HepG2 (cell line): ENCODE results near the gene NCOA6. TPM values are rescaled to one million over a fixed set of nuclear protein-coding genes. Genes with fewer than 3 reads are reported as not detected.
A peak's percentile ranks its signal among the peaks of the same experiment; 100 is the strongest.

Source experiments
- AKAP8 ChIP-seq: sonication (generic); formaldehyde crosslinking; IDR thresholded peaks from 2 replicates; pipeline ENCODE4 v1.5.1; 2020; ENCODE audit warnings: mild to moderate bottlenecking, missing genetic modification reagents
- ARID5B ChIP-seq: IDR thresholded peaks from 2 replicates; pipeline ENCODE4 v1.4.0; 2020; ENCODE audit warnings: mild to moderate bottlenecking, missing genetic modification reagents
- CHD2 ChIP-seq: IDR thresholded peaks from 2 replicates; pipeline ENCODE4 v1.6.1; 2011; ENCODE audit warnings: low read depth, low read length, improper control_type of control experiment
- FOXA1 ChIP-seq, 2 experiments: fragments of 450-650 bp in 1 of 2; sonication (generic) in 1 of 2; formaldehyde crosslinking in 1 of 2; IDR thresholded peaks; 2 replicates each; pipeline versions ENCODE4 v1.4.0 to v1.6.1; 2016 to 2020; ENCODE audit warnings: missing genetic modification reagents in 1 of 2
- GLI4 ChIP-seq: sonication (generic); formaldehyde crosslinking; IDR thresholded peaks from 2 replicates; pipeline ENCODE4 v1.5.1; 2020; ENCODE audit warnings: missing genetic modification reagents, mild to moderate bottlenecking, moderate library complexity, borderline replicate concordance
- HHEX ChIP-seq: IDR thresholded peaks from 2 replicates; pipeline ENCODE4 v1.6.1; 2016; ENCODE audit warnings: control low read depth
- LCORL ChIP-seq, 2 experiments: fragments of 450-650 bp in 1 of 2; sonication (generic) in 1 of 2; formaldehyde crosslinking in 1 of 2; IDR thresholded peaks; 2 replicates each; pipeline versions ENCODE4 v1.5.0 to v1.6.1; 2017 to 2020; ENCODE audit warnings: antibody characterized with exemption in 1 of 2, missing genetic modification reagents in 1 of 2
- MAFG ChIP-seq: sonication (generic); formaldehyde crosslinking; IDR thresholded peaks from 2 replicates; pipeline ENCODE4 v1.5.1; 2020; ENCODE audit warnings: mild to moderate bottlenecking, missing genetic modification reagents
- POLR2A ChIP-seq, 2 experiments: IDR thresholded peaks; 2 replicates each; pipeline ENCODE4 v1.6.1; 2011; ENCODE audit warnings: low read depth in 2 of 2, low read length in 2 of 2, mild to moderate bottlenecking in 1 of 2, moderate library complexity in 1 of 2; ENCODE audit not compliant: insufficient read depth in 1 of 2
- PRDM10 ChIP-seq: sonication (generic); formaldehyde crosslinking; IDR thresholded peaks from 2 replicates; pipeline ENCODE4 v1.4.0; 2020; ENCODE audit warnings: low read depth, missing genetic modification reagents
- SMAD3 ChIP-seq: sonication (generic); formaldehyde crosslinking; IDR thresholded peaks from 2 replicates; pipeline ENCODE4 v1.4.0; 2020; ENCODE audit warnings: missing genetic modification reagents
- TAF1 ChIP-seq: sonication (generic); formaldehyde crosslinking; IDR thresholded peaks from 2 replicates; pipeline ENCODE4 v1.4.0; 2020; ENCODE audit warnings: missing genetic modification reagents
- TBL1XR1 ChIP-seq: fragments of 150-350 bp; IDR thresholded peaks from 2 replicates; pipeline ENCODE4 v1.6.1; 2014; ENCODE audit warnings: borderline replicate concordance, low read length; ENCODE audit not compliant: partially characterized antibody
- TEAD3 ChIP-seq: optimal IDR thresholded peaks from 2 replicates; pipeline ENCODE3; 2016; ENCODE audit warnings: borderline replicate concordance
- TERF1 ChIP-seq: sonication (generic); formaldehyde crosslinking; IDR thresholded peaks from 2 replicates; pipeline ENCODE4 v1.8.0; 2022; ENCODE audit warnings: mild to moderate bottlenecking, missing genetic modification reagents, moderate library complexity
- ZFP90 ChIP-seq: sonication (generic); formaldehyde crosslinking; IDR thresholded peaks from 2 replicates; pipeline ENCODE4 v1.8.0; 2022; ENCODE audit warnings: missing genetic modification reagents, mild to moderate bottlenecking, inconsistent platforms, borderline replicate concordance
- ZNF335 ChIP-seq: sonication (generic); formaldehyde crosslinking; IDR thresholded peaks from 2 replicates; pipeline ENCODE4 v1.4.0; 2020; ENCODE audit warnings: missing genetic modification reagents
- ZNF547 ChIP-seq: sonication (generic); formaldehyde crosslinking; IDR thresholded peaks from 2 replicates; pipeline ENCODE4 v1.5.1; 2020; ENCODE audit warnings: mild to moderate bottlenecking, missing genetic modification reagents
- ZNF639 ChIP-seq: conservative IDR thresholded peaks from 2 replicates; pipeline ENCODE4 v1.6.1; 2018; ENCODE audit warnings: missing genetic modification reagents
- ZZZ3 ChIP-seq: sonication (generic); formaldehyde crosslinking; IDR thresholded peaks from 2 replicates; pipeline ENCODE4 v1.4.0; 2020; ENCODE audit warnings: missing genetic modification reagents, mild to moderate bottlenecking, borderline replicate concordance
- polyA plus RNA-seq, 8 experiments: library from polyadenylated mRNA; depleted of rRNA in 3 of 8; stranded (reverse) in 7 of 8; unstranded in 1 of 8; fragments of >200 nt; fragmentation: Illumina TruSeq in 4 of 8; extraction: Trizol in 4 of 8; gene quantifications; 2 replicates each; pipeline versions ENCODE4 v1.2.1 to v1.2.3, GENCODE V29; 2011 to 2016; ENCODE audit warnings: low read depth in 4 of 8, missing spikeins in 1 of 8, mixed read lengths in 1 of 8; ENCODE audit not compliant: insufficient read depth in 1 of 8
- total RNA-seq, 5 experiments: library from RNA; depleted of rRNA; stranded (reverse); fragments of >200 nt; fragmentation: Illumina TruSeq; extraction: Trizol; gene quantifications; 2 replicates each; pipeline ENCODE4 v1.2.3, GENCODE V29; 2016; ENCODE audit warnings: low read depth in 1 of 5

NCOA6 gene
- total and polyA plus RNA-seq, 2 of the 13 experiments (the other 11 are each of a cell fraction or from before 2014, with no cell fraction given): 11.2 to 29.3 TPM

GRCh38 chr20:34874094-34874654 lies 48.7 kb upstream of the NCOA6 start (continued):
- TF ChIP-seq ARID5B (peak; percentile 52), ZZZ3 (no peak), POLR2A (IDR thresholded peaks at IDR 0.05; ENCODE audit: insufficient read depth in 1 of 2, low read depth in 2 of 2, low read length in 2 of 2) (no peak), AKAP8 (no peak), ZNF335 (0 out of 2 replicates have a peak, but pooled peaks have one; percentile 29), TEAD3 (CRISPR knock-in tag) (peak; percentile 41), TAF1 (no peak), ZFP90 (CRISPR knock-in tag) (peak; percentile 10; the same call in 1 of the 2 replicates), SMAD3 (CRISPR knock-in tag) (peak; percentile 64; the same call in 1 of the 2 replicates), ZNF547 (CRISPR knock-in tag) (peak; percentile 86), PRDM10 (CRISPR knock-in tag) (no peak), GLI4 (CRISPR knock-in tag) (peak; percentile 98; the same call in 1 of the 2 replicates), HHEX (CRISPR knock-in tag) (no peak; the same call in 1 of the 2 replicates), MAFG (CRISPR knock-in tag) (no peak), FOXA1 (IDR thresholded peaks at IDR 0.05) (no peak), FOXA1 (CRISPR knock-in tag; IDR thresholded peaks at IDR 0.05) (peak; percentile 67; the same call in 1 of the 2 replicates), ZNF639 (peak; percentile 29; the same call in 1 of the 2 replicates), TBL1XR1 (peak; percentile 54), CHD2 (no peak), LCORL (IDR thresholded peaks at IDR 0.05) (no peak), LCORL (CRISPR knock-in tag; IDR thresholded peaks at IDR 0.05) (peak; percentile 78), TERF1 (CRISPR knock-in tag) (no peak)
